PC-9 (cell line): ENCODE measurements around the gene SLC13A4.

ENCODE experiments used
- CTCF ChIP-seq: fragments of 200-600 bp; sonication (generic); conservative IDR thresholded peaks from 2 replicates; pipeline ENCODE4 v1.6.1; 2017; ENCODE audit warnings: mixed run types, antibody characterized with exemption, mild to moderate bottlenecking, moderate library complexity
- EZH2 ChIP-seq: fragments of 200-600 bp; sonication (generic); IDR thresholded peaks from 2 replicates; pipeline ENCODE4 v1.8.0; 2017; ENCODE audit warnings: antibody characterized with exemption, low read depth

- TF ChIP-seq CTCF (no peak), EZH2 (no peak)
Measured at GRCh38 chr7:135747366-135747765, 19.4 kb upstream of the SLC13A4 start.
